ENCODE results near the gene KLC1.

GRCh38 chr14:103712633-103713247, 83.7 kb downstream of the KLC1 start:
- TF ChIP-seq POLR2A (IDR thresholded peaks at IDR 0.05), result no peak
- TF ChIP-seq, protein P1, sequence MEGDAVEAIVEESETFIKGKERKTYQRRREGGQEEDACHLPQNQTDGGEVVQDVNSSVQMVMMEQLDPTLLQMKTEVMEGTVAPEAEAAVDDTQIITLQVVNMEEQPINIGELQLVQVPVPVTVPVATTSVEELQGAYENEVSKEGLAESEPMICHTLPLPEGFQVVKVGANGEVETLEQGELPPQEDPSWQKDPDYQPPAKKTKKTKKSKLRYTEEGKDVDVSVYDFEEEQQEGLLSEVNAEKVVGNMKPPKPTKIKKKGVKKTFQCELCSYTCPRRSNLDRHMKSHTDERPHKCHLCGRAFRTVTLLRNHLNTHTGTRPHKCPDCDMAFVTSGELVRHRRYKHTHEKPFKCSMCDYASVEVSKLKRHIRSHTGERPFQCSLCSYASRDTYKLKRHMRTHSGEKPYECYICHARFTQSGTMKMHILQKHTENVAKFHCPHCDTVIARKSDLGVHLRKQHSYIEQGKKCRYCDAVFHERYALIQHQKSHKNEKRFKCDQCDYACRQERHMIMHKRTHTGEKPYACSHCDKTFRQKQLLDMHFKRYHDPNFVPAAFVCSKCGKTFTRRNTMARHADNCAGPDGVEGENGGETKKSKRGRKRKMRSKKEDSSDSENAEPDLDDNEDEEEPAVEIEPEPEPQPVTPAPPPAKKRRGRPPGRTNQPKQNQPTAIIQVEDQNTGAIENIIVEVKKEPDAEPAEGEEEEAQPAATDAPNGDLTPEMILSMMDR (IDR thresholded peaks at IDR 0.05), result no peak
